A549 (cell line): ENCODE data around the gene BMP7.

Experiments
- BHLHE40 ChIP-seq: IDR thresholded peaks from 2 replicates; pipeline ENCODE4 v1.6.1; 2012; ENCODE audit warnings: low read depth, low read length, inconsistent platforms
- CTCF ChIP-seq: fragments of >200 bp; sonication (Bioruptor Twin); formaldehyde crosslinking; IDR thresholded peaks from 3 replicates; pipeline ENCODE4 v1.5.1; 2016
- ELK1 ChIP-seq: fragments of 150-350 bp; IDR thresholded peaks from 2 replicates; pipeline ENCODE4 v1.6.1; 2014; ENCODE audit warnings: low read depth, mild to moderate bottlenecking, low read length
- EP300 ChIP-seq, 2 experiments: fragments of >200 bp; sonication (Bioruptor Twin); formaldehyde crosslinking; IDR thresholded peaks; 2 replicates in 1 of 2; 3 replicates in 1 of 2; pipeline ENCODE4 v1.6.1; 2016 to 2017
- FOSL2 ChIP-seq, 2 experiments: fragments of 450-650 bp in 1 of 2; fragments of >200 bp in 1 of 2; sonication (Bioruptor Twin) in 1 of 2; formaldehyde crosslinking; IDR thresholded peaks; 2 replicates each; pipeline versions ENCODE4 v1.5.0 to v1.6.1; 2016 to 2020; ENCODE audit warnings: mild to moderate bottlenecking in 1 of 2, moderate library complexity in 1 of 2
- HOXA7 ChIP-seq: fragments of 250-450 bp; sonication (Bioruptor Pico); IDR thresholded peaks from 2 replicates; pipeline ENCODE4 v1.5.0; 2020; ENCODE audit warnings: mild to moderate bottlenecking, moderate library complexity
- KDM5A ChIP-seq: fragments of 200-600 bp; sonication (generic); IDR thresholded peaks from 2 replicates; pipeline ENCODE4 v1.6.1; 2016; ENCODE audit warnings: antibody characterized with exemption, mild to moderate bottlenecking
- MAFK ChIP-seq: fragments of 450-650 bp; IDR thresholded peaks from 2 replicates; pipeline ENCODE4 v1.6.1; 2014; ENCODE audit not compliant: partially characterized antibody
- POLR2A ChIP-seq: IDR thresholded peaks from 2 replicates; pipeline ENCODE4 v1.6.1; 2012; ENCODE audit warnings: mild to moderate bottlenecking, low read length

- TF ChIP-seq CTCF (no peak), POLR2A (no peak), ELK1 (no peak), EP300 (IDR thresholded peaks at IDR 0.05) (no peak), HOXA7 (CRISPR knock-in tag) (no peak), FOSL2 (IDR thresholded peaks at IDR 0.05) (no peak), FOSL2 (CRISPR knock-in tag; IDR thresholded peaks at IDR 0.05) (no peak), KDM5A (no peak), MAFK (no peak), BHLHE40 (no peak)
Observed at GRCh38 chr20:57275334-57275733, 8.9 kb upstream of the BMP7 start.
